ENCODE measurements around the gene FFAR3.

The FFAR3 gene, protein sequence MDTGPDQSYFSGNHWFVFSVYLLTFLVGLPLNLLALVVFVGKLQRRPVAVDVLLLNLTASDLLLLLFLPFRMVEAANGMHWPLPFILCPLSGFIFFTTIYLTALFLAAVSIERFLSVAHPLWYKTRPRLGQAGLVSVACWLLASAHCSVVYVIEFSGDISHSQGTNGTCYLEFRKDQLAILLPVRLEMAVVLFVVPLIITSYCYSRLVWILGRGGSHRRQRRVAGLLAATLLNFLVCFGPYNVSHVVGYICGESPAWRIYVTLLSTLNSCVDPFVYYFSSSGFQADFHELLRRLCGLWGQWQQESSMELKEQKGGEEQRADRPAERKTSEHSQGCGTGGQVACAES
- long read RNA-seq, donor 1, result 0 reads
- long read RNA-seq, donor 2, result 0 reads
- long read RNA-seq, donor 3, result 0 reads
- long read RNA-seq, donor 4, result 0 reads
- long read RNA-seq, donor 5, result 0 reads
- long read RNA-seq, donor 6, result 0 reads
- long read RNA-seq, donor 7, result 0 reads
- long read RNA-seq, donor 8, result 0 reads

DNA sequence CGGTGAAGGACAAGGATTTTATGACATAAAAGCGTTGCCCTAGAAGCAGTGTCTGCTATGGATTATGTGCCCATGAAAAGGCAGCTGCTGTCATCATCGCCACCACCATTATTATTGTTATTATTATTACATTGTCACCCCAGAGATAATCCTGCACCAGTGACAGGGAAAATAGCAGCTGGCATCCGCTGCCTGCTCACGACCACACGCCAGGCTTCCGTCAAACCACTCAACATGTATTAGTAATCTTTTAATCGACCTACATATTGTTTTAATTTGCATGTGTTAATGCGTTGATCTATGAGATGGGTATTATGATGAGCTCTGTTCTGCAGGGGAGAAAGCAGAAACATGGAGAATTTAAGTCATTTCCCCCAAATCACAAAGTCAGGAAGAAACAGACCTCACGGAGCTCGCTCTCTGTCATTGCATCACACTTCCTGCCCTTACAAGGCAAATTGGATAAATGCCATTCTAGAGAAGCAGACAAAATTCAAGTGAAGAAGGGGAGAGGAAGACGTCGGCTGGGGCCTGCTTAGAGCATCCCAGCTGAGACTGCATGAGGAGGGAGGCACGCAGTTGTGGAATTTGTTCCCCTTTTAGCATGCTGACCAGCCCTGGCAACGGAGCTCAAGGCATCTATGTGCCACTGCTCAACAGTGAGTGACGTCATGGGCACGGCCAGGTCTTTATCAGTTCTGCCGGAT lies at the start of gene FFAR3:
FFAR3 (plus strand) TSS at position 594 of the 707 bp plus-strand sequence. CDS start 431 bp downstream, outside the sequence.
- DNase-seq, result no peak

DNA sequence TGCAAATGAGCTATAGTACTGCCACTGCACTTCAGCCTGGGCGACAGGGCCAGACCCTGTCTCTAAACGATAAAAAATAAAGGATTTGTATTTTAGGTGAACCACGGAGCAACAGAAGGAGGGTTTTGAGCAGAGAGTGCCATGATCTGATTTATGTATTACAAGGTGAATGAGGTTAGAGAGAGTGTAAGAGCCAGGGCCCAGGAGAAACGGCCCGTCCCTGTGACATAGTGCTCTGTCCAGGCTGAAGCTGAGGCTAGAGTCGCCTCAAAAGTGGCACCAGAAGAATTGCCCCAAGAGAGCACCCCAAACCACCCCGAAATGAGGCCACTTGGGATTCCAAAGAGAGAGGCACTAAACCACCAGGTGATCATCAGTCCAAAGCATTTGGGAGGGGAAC lies 49.4 kb upstream of the FFAR3 start:
- peak; percentile 46 for DNase-seq

DNA sequence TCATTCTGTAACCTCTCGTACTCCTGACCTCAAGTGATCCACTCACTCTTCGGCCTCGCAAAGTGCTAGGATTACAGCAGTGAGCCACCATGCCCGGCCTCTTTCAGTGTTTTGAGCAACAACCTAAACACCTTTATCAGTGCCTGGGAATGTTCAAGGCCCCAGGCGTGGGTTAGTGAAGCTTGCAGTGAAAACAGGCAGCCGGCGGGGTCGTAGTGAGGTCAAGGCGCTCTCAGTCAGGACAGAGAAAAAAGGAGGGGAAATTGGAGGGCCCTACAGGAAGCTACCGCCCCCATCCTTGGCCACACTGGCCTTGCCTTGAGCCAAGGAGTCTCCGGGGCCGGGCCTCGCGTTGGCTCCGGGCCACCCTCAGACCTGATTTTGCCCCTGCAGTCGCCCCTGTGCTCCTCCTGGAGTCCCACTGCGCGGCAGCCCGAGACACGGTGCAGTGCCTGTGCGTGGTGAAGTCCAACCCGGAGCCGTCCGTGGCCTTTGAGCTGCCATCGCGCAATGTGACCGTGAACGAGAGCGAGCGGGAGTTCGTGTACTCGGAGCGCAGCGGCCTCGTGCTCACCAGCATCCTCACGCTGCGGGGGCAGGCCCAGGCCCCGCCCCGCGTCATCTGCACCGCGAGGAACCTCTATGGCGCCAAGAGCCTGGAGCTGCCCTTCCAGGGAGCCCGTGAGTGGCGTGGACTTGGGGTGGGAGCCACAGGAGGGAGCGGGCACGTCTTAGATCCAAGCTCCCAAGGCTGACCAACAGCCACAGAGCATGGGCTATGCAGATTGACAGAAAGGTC lies 48.6 kb upstream of the FFAR3 start:
- peak; percentile 78 for DNase-seq

DNA sequence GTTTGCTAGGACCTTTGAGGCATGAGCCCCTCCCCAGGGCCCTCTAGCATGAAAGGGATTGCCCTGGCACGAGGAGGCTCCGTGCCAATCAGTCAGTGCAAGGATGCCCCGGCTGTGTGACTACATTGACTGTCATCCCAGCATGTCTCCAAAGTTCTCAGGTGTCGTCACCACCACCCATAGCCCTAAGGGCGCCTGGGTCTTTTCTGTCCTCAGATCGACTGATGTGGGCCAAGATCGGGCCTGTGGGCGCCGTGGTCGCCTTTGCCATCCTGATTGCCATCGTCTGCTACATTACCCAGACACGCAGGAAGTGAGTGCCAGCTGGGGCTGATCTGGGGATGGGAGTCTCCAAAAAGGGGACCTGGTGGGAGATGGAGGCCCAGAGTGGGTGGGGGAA lies 47.9 kb upstream of the FFAR3 start:
- no peak for DNase-seq

DNA sequence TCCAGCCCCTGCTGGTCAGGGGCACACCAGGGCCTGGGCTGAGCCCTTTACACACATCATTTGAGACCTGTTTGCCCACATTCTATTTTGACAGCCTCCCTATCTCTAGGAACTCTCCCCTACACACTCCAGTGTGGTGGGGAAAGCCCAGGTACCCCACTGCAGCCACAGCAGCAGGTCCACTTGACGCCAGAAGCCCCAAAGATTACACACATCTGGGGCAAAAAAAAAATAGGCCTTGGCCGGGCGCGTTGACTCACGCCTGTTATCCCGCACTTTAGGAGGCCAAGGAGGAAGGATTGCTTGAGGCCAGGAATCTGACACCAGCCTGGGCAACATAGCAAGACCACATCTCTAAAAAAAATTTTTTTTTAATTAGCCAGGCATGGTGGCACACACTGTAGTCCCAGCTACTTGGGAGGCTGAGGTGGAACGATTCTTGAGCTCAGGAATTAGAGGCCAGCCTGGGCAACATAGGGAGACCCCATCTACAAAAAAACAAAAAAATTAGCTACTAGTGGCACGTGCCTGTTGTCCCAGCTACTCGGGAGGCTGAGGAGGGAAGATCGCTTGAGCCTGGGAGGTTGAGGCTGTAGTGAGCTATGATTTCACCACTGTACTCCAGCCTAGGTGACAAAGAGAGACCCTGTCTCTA lies 47.3 kb upstream of the FFAR3 start:
- no peak for DNase-seq

DNA sequence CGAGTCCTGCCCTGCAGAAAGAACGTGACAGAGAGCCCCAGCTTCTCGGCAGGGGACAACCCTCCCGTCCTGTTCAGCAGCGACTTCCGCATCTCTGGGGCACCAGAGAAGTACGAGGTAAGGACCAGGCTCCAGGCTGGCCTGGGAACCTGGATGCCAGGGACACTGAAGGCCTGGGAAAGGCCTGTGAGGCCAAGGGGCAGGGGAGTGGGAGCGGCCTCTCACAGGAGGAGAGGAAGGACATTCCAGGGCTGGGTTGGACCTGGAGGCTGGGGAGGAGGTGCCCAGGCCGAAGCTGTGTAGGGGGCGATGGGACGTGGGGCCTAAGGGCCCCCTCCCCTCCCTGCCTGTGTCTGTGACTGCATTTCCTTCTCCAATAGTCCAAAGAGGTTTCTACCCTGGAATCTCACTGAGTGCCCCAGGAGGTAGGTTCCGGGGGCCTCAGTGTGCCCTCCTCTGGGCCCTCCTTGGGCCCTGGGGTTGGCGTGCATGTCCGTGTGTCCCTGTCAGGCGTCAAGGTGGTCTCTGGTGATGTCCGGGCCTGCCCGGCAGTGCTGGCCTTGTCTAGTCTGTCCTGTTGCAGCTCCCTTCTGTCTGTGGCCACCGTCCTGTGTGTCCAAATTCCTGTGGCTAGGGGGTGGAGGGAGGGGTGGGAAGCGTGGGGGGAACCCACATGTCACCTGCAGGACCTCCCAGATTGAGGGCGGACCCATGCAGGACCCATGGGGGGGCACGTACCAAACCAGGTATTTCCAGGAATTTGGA lies 46.2 kb upstream of the FFAR3 start:
- no peak for DNase-seq

DNA sequence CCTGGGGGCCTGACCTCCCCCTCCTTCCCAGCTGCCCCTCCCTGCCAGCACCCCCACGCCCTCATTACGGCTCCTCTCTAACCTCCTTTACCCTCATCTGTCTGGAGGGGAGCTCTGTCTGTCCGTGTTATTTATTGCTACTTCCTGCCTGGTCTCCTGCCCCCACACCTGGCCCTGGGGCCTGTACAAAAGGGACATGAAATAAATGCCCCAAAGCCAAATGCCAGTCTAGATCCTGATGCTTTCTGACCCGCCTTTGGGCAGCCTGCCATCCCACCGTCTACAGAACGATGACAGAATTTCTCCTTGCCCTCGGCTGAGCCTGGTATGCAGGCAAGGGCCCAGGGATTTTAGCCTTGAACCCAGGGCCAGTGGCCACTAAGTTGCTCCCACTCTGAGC lies 44.7 kb upstream of the FFAR3 start:
- DNase-seq, result no peak

DNA sequence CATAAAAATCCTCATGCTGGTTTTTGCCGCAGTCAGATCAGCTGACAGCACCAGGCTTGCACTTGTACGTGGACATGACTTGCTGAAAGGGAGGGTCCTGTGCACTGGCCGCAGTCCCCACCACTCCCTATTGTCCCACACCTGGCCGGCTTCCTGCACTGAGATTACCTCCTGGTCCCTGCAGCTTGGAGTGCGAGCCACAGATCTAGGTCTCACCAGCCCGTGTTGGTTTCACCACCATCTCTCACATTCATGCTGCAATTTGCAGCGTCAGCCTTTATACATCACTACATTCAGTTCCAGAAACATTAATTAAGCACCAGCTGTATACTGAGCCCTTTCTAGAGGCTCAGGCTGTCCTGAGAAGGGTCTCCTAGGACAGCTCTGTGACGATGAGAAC lies 44.2 kb upstream of the FFAR3 start:
- DNase-seq, result no peak

DNA sequence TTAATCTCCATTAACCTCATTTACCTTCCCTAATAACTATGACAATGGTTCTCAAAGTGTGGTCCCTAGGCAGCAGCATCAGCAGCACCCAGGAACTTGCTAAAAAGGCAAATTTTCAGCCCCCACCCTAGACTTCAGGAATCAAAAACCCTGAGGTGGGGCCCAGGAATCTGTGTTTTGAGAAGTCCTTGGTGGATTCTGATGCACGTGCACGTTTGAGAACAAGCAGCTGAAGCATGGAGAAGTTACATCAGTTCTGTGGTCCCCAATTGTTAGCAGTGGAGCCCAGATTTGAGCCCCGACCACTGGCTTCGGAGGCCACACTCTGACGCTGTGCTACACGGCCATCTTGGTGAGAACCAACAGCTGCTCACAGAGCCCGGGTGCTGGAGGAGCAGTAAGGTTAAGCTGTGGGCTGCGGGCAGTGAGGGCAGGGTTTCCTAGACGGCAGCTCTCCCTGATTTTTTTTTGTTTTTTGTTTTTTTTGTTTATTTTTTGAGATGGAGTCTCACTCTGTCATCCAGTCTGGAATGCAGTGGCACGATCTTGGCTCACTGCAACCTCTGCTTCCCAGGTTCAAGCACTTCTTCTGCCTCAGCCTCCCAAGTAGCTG lies 43.3 kb upstream of the FFAR3 start:
- no peak for DNase-seq

DNA sequence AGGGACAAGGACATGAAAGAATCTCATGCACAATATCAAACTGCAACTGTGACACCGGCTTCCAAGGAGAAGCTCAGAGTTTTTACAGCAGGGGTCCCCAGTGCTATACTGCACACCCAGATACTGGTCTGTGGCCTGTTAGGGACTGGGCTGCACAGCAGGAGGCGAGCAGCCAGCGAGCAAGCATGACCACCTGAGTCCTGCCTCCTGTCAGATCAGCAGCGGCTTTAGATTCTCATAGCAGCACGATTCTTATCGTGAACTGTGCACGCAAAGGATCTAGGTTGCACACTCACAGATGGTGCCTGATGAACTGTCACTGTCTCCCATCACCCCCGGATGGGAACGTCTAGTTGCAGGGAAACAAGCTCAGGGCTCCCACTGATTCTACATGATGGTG lies 42.4 kb upstream of the FFAR3 start:
- no peak for DNase-seq

DNA sequence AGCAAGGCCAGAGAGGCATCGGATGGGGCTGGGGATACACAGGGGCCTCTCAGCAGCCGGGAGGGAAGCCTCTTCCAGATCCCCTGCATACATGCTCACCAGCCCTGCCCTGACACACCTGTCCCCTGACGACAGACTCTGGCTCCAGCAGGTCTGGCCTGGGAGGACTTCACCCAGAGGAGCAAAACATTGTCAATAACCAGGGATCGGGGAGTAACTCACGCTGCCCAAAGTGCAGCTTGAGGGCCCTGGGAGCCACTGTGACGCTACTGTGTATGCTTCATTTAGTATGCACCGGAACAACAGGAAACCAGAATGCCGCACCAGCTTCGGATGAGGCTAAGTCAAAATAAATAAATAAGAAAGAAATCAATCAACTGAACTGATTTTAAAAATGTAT lies 41.7 kb upstream of the FFAR3 start:
- no peak for DNase-seq

DNA sequence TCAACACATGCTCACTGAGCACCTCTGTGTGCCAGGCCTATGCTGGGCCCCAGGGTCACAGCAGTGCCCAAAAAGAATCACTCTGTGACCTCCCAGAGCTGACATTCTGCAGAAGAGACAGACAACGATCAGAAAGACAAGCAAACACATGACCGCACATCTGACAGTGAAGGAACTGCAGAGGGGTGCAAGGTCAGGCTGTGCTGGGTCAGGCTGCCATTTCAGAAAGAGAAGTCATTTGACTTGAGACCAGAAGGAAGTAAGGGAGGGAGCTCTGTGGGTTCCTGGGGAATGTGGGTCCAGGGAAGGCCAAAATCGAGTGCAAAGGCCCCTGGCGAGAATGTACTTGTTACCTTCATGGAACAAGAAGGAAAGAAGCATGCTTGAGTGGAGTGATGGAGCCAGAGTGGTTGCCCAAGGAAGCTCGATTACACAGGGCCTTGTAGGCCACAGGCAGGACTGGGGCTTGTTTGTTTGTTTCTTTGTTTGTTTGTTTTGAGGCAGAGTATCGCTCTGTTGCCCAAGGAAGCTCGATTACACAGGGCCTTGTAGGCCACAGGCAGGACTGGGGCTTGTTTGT lies 40.7 kb upstream of the FFAR3 start:
- no peak for DNase-seq

DNA sequence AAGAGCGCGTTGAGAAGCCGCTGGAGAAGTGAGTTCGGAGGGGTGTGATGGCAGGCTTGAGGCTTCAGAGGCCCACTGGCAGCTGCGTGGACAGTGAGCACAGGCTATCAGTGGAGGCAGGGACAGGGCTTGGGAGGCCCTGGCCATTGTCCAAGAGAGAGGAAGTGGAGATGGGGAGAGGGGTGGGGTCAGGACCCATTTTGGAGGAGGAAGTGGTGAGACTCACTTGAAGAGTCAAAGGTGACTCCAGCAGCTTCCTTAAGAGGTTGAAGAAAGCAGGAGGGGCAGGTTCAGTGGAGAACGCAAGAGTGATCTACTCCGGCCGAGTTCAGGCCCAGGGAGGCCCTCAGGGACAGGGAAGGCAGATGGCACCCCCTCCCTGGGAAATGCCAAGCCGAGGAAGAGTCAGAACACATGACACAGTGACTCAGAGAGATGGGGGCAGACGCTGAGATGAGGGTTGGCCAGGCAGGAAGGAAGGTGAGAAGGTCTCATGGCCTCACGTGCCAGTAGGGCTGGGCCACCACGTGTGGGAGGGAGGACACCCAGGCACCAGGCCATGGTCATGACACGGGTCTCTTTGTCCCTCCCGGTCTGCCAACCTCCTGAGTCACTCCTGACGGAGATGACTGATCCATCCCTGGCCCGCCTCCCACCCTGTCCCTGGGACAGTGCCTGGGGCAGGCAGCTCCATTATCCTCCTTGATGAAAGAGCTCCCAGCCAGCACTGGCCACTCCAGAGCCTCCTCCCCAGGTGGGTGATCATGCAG lies 39.4 kb upstream of the FFAR3 start:
- no peak for DNase-seq

DNA sequence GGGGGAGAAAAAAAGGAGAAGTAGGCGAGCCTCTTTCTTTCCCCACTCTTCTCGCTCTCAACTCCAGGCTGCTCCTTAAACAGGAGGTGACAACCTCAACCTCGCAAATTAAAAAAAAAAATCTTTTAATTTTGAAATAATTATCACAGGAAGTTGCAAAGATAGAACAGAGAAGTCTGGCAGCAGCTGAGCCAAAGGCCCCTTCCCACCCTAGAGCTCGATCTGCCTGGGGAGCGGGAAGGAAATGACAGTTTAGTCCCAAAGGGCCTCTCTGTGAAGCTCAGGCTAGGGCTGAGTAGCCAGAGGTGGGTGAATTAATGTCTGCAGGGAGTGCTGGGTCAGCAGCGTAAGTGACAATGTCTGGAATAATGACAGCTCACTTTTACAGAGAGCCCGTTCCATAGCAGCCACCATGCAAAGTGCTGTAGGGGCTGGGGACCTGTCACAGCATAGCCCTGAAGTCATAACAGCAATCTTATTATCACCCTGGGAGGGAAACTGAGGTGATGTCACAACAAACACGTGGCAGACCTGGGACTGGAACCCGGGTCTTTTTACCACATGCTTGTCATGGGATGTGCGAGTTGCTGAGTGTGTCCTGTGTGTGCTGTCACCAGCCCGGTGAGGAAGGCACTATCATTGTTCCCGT lies 38.1 kb upstream of the FFAR3 start:
- DNase-seq, result no peak

DNA sequence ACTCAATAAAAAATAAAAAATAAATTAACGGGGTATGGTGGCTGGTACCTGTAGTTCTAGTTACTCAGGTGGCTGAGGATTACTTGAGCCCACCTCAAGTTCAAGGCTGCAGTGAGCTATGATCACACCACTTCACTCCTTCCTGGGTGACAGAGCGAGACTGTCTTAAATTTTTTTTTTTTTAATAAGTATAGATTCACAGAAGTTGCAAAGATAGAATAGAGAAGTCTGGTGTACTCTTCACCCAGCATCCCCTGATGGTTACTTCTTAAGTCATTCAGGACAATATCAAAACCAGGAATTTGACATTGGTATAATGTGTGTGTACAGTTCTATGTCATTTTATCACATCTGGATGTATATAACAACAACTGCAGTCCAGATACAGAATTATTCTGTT lies 37.0 kb upstream of the FFAR3 start:
- no peak for DNase-seq

DNA sequence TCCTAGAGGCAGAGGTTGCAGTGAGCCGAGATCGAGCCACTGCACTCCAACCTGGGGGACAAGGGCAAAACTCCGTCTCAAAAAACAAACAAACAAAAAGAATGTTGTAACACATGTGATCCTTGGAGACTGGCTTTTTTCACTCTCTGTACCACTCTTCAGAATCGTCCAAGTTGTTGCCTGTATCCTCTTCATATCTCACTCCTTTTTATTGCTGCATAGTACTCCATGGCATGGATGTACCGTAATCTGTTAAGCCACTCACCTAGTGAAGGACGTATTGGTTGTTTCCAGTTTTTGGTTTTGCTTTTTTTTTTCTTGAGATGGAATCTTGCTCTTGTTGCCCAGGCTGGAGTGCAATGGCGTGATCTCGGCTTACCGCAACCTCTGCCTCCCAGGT lies 36.2 kb upstream of the FFAR3 start:
- no peak for DNase-seq

DNA sequence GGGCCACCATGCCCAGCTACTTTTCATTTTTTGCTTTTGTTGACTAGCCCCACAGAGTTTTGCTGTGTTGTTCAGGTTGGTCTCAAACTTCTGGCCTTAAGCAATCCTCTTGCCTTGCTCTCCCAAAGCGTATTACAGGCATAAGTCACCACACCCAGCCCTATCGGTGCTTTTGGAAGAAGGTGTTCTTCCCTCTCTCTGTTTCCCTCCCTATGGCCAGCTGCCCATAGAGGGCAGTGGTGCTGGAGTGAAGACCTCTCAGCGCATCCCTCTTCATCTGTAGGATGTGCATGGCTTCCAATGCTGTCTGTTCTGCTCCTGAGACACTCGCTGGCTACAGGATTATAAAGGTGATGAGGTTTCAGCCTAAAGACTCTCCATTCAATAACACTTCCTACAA lies 30.6 kb upstream of the FFAR3 start:
- DNase-seq, result no peak

DNA sequence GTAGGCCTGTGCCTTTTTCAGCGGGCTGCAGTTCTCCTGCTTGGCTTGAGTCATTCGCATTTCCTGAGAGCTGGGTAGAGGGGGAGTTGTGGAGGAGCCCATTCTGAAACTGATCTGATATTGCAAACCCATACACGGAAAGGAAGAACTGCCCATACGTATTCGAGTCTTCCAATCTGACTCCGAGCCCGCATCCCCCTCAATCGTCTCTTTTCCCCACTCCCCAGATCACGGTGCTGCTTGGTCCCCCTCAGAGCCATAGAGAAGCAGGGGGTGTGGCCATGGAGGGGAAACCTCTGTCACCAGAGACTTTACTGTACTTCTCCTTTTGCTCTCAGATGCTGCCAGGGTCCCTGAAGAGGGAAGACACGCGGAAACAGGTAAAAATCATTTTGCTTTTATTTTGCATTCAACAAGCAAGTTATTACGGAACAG lies 29.4 kb upstream of the FFAR3 start, which contains the start of gene CD22:
CD22 (plus strand) TSS at position 337 of the 435 bp plus-strand sequence. CDS start 2,854 bp downstream, outside the sequence.
- no peak for DNase-seq

DNA sequence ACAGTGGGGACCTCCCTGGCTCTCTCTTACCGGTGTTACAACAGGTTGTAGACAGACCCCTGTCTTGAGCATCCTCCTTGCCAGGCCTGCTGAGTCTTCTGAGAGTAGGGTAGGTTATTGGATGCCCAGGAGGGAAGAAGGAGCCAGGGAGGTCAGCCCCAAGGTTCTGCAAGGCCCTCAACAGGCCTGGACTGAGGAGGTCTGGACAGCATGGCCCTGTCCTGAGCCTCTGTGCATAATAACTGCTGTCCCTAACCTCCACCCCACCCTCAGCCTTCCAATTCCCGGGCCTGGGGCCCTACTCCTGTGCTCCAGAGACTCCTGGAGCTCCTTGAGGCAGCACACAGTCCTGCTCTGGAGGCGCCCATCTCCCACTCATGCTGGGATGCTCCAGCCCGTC lies 28.9 kb upstream of the FFAR3 start:
- DNase-seq, result no peak

Data from right kidney (tissue), 9 donors.